Skeletal muscle cell (primary cell): ENCODE measurements around the gene ISLR.
A peak's percentile ranks its signal among the peaks of the same experiment; 100 is the strongest.

Source experiments
- DNase-seq: peaks from one replicate; pipeline ENCODE4 v3.0.0-alpha.2; 2010; ENCODE audit warnings: low read depth
- H3K4me3 ChIP-seq: 2 replicates; pipeline ENCODE4 v1.5.1; 2011; ENCODE audit warnings: low read depth, mild to moderate bottlenecking, control low read depth, low read length, moderate library complexity

Gene ISLR

GRCh38 chr15:74185710-74186348, 12.3 kb downstream of the ISLR start:
- no peak overlapping the region for H3K4me3 ChIP-seq
- no peak for DNase-seq

DNA sequence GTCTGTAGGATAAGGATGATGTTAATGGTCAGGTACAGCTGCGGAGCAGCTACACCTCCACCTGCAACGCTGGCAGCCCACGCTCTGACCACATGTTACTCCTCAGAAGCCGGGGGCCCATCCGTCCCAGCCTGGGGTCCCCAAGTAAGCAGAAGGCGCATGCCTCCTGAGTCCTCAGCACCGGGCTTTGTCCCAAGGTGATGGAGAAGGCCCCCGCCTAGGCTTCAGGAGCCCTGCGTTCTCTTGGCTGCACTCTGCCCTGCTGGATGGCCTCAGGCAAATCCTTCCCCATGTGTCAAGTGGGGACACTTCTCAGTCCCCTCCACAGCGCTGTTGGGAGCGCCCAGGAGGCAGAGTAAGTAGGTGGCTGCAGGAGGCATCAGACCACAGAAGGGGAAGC, 14.7 kb downstream of the ISLR start:
- no peak for DNase-seq
- no peak overlapping the region for H3K4me3 ChIP-seq

- DNase-seq: no peak
- no peak overlapping the region for H3K4me3 ChIP-seq
Observed at GRCh38 chr15:74191798-74192197, 18.3 kb downstream of the ISLR start.

DNA sequence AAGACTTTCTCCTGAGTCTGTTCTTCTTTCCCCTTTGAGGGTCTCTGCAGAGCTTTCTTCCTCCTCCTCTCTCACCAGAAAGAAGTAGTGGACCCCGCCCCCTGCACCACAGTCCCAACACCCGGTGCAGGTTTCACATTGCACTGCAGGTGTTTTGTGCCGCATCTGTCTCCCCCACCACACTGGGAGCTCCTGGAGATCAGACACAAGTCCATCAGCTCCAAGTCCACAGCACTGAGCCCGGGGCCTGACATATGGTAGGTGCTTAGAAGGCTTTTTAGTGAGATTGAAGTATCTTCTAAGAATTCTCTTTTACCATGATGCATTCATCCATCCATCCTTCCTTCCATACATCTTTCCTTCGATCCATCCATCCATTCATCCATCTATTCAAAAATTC, 19.2 kb downstream of the ISLR start:
- H3K4me3 ChIP-seq: no peak overlapping the region
- DNase-seq: no peak

DNA sequence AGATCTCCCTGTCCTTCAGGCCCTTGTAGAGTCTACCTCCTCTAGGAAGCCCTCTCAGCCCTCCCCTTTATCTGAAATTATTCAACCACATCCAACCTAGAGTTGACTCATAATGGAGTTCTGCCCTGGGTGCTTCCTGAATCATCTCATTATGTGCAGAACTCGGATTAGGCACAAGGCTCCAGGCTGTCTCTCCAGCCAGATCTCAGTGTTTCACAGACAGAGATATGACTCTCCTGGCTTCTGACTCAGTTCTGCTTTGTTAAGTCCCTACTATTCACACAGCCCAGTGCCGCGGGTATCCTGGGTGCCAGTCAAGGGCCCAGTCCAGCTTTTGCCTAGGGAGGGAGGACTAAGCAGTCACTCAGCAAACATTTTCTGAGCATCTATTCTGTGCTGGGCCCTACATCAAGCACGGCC, 19.8 kb downstream of the ISLR start:
- no peak overlapping the region for H3K4me3 ChIP-seq
- no peak for DNase-seq

GRCh38 chr15:74193905-74194304, 20.4 kb downstream of the ISLR start:
- H3K4me3 ChIP-seq: no peak overlapping the region
- DNase-seq: no peak

GRCh38 chr15:74194572-74195559, 21.4 kb downstream of the ISLR start:
- DNase-seq: no peak
- no peak overlapping the region for H3K4me3 ChIP-seq

- no peak overlapping the region for H3K4me3 ChIP-seq
- peak; percentile 80 for DNase-seq
Observed at GRCh38 chr15:74196175-74196574, 22.7 kb downstream of the ISLR start.

- H3K4me3 ChIP-seq: no peak overlapping the region
- no peak for DNase-seq
Observed at GRCh38 chr15:74197176-74197965, 23.9 kb downstream of the ISLR start.

- no peak for DNase-seq
- H3K4me3 ChIP-seq: no peak overlapping the region
Observed at GRCh38 chr15:74199297-74199652, 25.8 kb downstream of the ISLR start.

- no peak overlapping the region for H3K4me3 ChIP-seq
- no peak for DNase-seq
Observed at GRCh38 chr15:74200412-74200815, 26.9 kb downstream of the ISLR start.

GRCh38 chr15:74200871-74201419, 27.4 kb downstream of the ISLR start:
- no peak overlapping the region for H3K4me3 ChIP-seq

DNA sequence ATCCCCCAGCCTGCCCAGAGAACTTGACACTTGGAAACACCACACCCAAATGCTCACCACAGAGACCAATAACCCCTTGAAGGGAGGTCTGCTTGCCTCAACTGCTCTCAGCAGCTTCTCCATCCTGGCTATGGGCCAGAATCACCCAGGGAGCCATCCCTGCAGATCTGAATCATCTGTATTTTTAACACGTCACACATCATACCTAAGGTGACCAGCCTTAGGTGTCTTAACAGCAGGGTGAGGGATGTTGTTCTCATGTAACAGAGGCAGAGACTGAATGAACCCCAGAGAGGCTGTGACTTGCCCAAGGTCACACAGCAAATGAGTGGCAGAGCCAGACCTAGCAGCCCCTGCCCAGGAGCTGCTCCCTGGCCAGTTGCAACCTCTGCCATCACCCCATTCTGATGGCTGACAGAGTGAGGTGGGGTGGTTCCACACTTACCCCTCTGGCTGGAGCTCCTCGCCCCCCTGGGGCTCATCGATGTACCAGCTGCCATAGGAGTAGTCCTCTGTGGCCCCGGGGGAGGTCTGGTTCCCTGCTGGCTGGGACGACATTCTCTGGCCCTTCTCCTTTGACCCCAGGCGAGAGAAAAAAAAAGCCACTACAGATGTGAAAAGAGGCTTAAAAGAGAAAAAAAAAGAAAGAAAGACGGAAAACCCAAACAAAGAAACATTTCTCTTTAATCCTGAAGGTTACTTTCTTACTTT, 28.4 kb downstream of the ISLR start:
- DNase-seq: no peak
- H3K4me3 ChIP-seq: no peak overlapping the region

More at GRCh38 chr15:74200871-74201419, 27.4 kb downstream of the ISLR start:
- DNase-seq: no peak

DNA sequence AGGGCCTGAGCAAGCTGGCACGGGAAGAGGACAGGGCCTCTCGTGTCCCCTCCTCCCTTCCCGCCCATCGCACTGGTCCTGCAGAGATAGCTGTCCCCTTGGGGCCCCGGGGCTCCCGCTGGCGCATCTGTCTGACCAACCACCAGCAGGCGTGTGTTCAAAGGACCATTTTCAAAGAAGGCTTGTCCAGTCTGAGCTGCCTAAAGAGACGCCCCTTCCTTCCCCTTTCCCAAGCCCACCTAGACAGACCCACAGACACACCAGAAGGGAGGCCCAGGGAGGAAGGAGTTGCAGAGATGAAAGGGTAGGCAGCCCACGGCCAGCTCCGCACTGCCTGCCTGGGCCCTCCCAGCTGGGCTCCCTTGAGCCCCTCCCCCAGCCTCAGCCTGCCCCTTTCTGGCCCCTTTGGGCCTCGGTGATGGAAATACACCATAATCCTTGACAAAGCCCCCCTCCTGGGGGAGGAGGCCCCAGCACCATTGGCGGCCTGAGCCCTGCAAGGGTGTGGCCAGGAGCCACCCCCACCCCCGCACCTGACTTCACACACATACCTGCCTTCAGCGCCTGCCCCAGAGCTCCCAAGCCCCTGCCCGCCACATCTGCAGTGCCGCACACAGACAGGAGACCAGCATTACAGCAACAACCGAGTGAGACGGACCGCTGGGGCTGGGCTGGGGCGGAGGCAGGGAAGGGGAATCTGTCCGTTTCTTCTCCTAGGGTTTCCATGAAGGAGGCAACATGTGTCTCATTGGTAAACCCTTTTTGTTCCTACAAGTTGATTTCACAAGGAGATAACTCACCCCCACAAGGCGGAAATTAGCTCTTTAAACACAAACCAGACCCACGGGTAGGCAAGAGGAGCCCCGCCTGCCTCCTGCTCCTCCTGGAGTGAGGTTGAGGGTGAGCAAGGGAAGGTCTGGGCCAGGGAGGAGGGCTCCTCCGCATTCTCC, 29.2 kb downstream of the ISLR start, which contains the start of gene STRA6:
TSS of gene STRA6 (minus strand) at position 336 of the 950 bp plus-strand sequence. CDS start 520 bp downstream, outside the sequence.
- H3K4me3 ChIP-seq: no peak within 1 kb of the TSS

DNA sequence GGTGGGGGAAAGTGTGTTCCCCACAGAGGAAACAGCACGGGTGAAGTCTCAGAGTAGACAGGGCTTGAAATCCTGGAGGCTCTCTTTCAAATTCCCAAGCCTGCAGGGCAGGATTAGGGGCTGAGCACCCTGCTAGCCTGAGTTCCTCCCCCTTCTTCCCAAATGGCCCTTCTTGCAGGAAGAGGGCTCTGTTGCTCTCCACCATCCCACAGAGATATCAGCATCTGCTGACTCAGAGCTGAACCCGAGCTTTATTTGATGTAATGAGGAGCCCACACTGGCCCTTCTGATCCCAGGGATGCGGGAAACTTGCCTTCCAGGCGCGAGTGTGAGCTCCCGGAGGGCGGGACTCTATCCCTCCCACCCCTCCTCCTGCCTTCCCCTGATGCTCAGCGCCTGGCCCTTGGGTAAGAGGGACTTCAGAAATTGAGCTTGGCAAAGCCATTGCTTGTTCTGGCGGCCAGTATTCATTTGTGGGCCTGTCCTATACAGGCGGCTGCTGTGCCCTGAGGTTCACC, 30.5 kb downstream of the ISLR start:
- H3K4me3 ChIP-seq: no peak overlapping the region

More for the DNA sequence above, 29.2 kb downstream of the ISLR start, which contains the start of gene STRA6:
- peak; percentile 33 for DNase-seq

GRCh38 chr15:74205582-74205947, 32.1 kb downstream of the ISLR start:
- no peak overlapping the region for H3K4me3 ChIP-seq
- DNase-seq: no peak

More for the DNA sequence above, 30.5 kb downstream of the ISLR start:
- DNase-seq: peak; percentile 63

GRCh38 chr15:74206801-74207281, 33.3 kb downstream of the ISLR start:
- H3K4me3 ChIP-seq: no peak overlapping the region
- DNase-seq: no peak
